Heart right ventricle (tissue), 16 donors: ENCODE results near the gene DAGLB. TPM values are rescaled to one million over a fixed set of nuclear protein-coding genes. Genes with fewer than 3 reads are reported as not detected.
A peak's percentile ranks its signal among the peaks of the same experiment; 100 is the strongest.

Experiments used
- ATAC-seq, 8 donors: fragments of 200-7000 bp; cut with Tn5 transposase; one replicate each; pipeline ENCODE4 v1.9.1; 2020; ENCODE audit warnings: mild to moderate bottlenecking in 8 of 8, moderate library complexity in 8 of 8, moderate number of reproducible peaks in 1 of 8
- DNase-seq, 2 donors: peaks; one replicate each; pipeline ENCODE4 v3.0.0-alpha.2; 2020
- H3K27ac ChIP-seq, 10 donors: fragments of 200-600 bp; sonication (generic) in 2 of 10; one replicate each; pipeline versions ENCODE4 v1.5.0 to v1.8.0; 2020 to 2022; ENCODE audit warnings: mild to moderate bottlenecking in 3 of 10
- H3K27me3 ChIP-seq, 7 donors: fragments of 200-600 bp; one replicate each; pipeline ENCODE4 v1.8.0; 2021 to 2022; ENCODE audit warnings: mild to moderate bottlenecking in 2 of 7
- H3K36me3 ChIP-seq, 9 donors: fragments of 200-600 bp; sonication (generic) in 1 of 9; one replicate each; pipeline versions ENCODE4 v1.5.0 to v1.8.0; 2020 to 2022; ENCODE audit warnings: mild to moderate bottlenecking in 2 of 9
- H3K4me1 ChIP-seq, 9 donors: fragments of 200-600 bp; sonication (generic) in 1 of 9; one replicate each; pipeline versions ENCODE4 v1.5.0 to v1.8.0; 2020 to 2022; ENCODE audit warnings: mild to moderate bottlenecking in 4 of 9
- H3K4me3 ChIP-seq, 10 donors: fragments of 200-600 bp; sonication (generic) in 2 of 10; one replicate each; pipeline versions ENCODE4 v1.5.0 to v1.8.0; 2020 to 2022; ENCODE audit warnings: mild to moderate bottlenecking in 7 of 10, moderate library complexity in 2 of 10
- H3K9me3 ChIP-seq, 11 donors: fragments of 200-600 bp in 10 of 11; sonication (generic) in 2 of 11; one replicate each; pipeline versions ENCODE4 v1.5.0 to v1.8.0; 2013 to 2022; ENCODE audit warnings: mild to moderate bottlenecking in 2 of 11, control low read depth in 1 of 11, moderate library complexity in 1 of 11
- WGBS, 2 donors: extraction: QIAGEN DNeasy Blood & Tissue Kit; methylation state at CpG; one replicate each; pipeline ENCODE4 v1.1.7; 2013; ENCODE audit warnings: inconsistent platforms in 1 of 2; 5-methylcytosine and 5-hydroxymethylcytosine counted together
- intact Hi-C, 10 donors: fragments of 100-400 bp; cut with DNase I; formaldehyde crosslinking; loops; one replicate each; pipeline versions ENCODE4 v1.11.1 to v1.14.2; 2022
- polyA plus RNA-seq, 2 donors: library from polyadenylated mRNA; stranded (reverse); fragments of 200-250 nt; gene quantifications; one replicate each; pipeline ENCODE4 v1.2.3, GENCODE V29; 2013
- total RNA-seq, 10 donors: library from RNA; stranded (reverse); fragmentation: NEBNext Ultra II Directional in 3 of 10; extraction: Animal tissue kit (Norgen Biotek cat#: 25700) in 3 of 10; gene quantifications; one replicate each; pipeline versions ENCODE4 v1.2.1 to v1.2.4, GENCODE V29; 2021 to 2023
- TF ChIP-seq, protein P1 (sequence below), 9 donors: fragments of 200-600 bp; sonication (generic) in 2 of 9; IDR thresholded peaks; one replicate each; pipeline versions ENCODE4 v1.5.0 to v1.8.0; 2021 to 2022; ENCODE audit warnings: antibody characterized with exemption in 9 of 9, mild to moderate bottlenecking in 5 of 9, moderate library complexity in 1 of 9
- donor health status: Arrhythmogenic right ventricular cardiomyopathy.
- donor health status: ischemic (EF 13 %, LVEDD 7.1; RV severe dilation, severe dysfunction).
- donor health status: healthy with polysubstance abuse.
- donor health status: DM: no; HTN: yes; CAD: no.
- donor health status: DM: no; HTN: no; CAD: no.
- donor health status: ischemic (EF 25% LVEDD 6.9; RV normal size, moderate dysfunction).
- donor health status: ischemic (EF 25% LVEDD 5.7; RV mildly dilated, moderate dysfunction).
- donor health status: healthy.
- donor health status: DM: yes; HTN: yes; CAD: no.
- donor health status: Ischemic cardiomyopathy.
- donor health status: ischemic (EF 35%, LVEDD 5.7; RV mildly dilated, moderate dysfunction).
- donor health status: nonischemic (EF 11% LVEDD 7.7; RV severe dilation, severe dysfunction).
- donor health status: DM: yes; HTN: yes; CAD: no.
- donor health status: PGD.
- donor health status: ischemic (EF 29% LVEDD 5.4; RV normal size, mild dysfunction).
- donor health status: nonischemic (EF 23%, LVEDD 6.1; RV moderate dilation, normal function).

DAGLB gene
- total and polyA plus RNA-seq, 12 donors: 4.8 to 12.9 (median 6.3) TPM

DNA sequence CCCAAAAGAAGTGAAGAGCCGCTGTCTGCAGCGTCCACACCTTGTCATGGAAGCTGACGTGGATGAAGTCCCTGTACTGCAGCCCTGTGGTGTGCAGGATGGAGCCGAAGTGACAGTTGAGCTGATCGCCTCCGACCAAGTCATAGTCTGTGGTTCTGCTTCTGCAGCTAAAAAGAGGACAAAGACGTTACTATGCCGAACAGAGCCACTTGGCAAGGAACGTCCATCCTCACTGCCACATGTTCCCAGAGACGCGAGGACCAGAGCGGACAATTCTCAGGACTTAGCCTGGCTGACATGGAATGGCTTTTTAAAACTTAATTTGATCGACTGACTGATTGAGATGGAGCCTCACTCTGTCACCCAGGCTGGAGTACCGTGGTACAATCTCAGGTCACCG lies 21.8 kb downstream of the DAGLB start:
- DNase-seq (no peak), ATAC-seq (no peak)
- Histone ChIP-seq H3K27ac (no peak overlapping the region), H3K27me3 (no peaks in the 10 kb centered on the region), H3K36me3 (peaks cover 0 to 90% (median 46%) of the 10 kb centered on the region in 9 donors), H3K4me3 (no peak overlapping the region), H3K4me1 (peaks cover 0 to 44% (median 0%) of the 10 kb centered on the region in 9 donors), H3K9me3 (no peaks in the 10 kb centered on the region)
- WGBS, 2 donors: 89 to 96% methylated on average over 15 of the region's 15 CpGs
- TF ChIP-seq, protein P1, sequence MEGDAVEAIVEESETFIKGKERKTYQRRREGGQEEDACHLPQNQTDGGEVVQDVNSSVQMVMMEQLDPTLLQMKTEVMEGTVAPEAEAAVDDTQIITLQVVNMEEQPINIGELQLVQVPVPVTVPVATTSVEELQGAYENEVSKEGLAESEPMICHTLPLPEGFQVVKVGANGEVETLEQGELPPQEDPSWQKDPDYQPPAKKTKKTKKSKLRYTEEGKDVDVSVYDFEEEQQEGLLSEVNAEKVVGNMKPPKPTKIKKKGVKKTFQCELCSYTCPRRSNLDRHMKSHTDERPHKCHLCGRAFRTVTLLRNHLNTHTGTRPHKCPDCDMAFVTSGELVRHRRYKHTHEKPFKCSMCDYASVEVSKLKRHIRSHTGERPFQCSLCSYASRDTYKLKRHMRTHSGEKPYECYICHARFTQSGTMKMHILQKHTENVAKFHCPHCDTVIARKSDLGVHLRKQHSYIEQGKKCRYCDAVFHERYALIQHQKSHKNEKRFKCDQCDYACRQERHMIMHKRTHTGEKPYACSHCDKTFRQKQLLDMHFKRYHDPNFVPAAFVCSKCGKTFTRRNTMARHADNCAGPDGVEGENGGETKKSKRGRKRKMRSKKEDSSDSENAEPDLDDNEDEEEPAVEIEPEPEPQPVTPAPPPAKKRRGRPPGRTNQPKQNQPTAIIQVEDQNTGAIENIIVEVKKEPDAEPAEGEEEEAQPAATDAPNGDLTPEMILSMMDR (IDR thresholded peaks at IDR 0.05): no peak
- intact Hi-C loops: no loop called here

DNA sequence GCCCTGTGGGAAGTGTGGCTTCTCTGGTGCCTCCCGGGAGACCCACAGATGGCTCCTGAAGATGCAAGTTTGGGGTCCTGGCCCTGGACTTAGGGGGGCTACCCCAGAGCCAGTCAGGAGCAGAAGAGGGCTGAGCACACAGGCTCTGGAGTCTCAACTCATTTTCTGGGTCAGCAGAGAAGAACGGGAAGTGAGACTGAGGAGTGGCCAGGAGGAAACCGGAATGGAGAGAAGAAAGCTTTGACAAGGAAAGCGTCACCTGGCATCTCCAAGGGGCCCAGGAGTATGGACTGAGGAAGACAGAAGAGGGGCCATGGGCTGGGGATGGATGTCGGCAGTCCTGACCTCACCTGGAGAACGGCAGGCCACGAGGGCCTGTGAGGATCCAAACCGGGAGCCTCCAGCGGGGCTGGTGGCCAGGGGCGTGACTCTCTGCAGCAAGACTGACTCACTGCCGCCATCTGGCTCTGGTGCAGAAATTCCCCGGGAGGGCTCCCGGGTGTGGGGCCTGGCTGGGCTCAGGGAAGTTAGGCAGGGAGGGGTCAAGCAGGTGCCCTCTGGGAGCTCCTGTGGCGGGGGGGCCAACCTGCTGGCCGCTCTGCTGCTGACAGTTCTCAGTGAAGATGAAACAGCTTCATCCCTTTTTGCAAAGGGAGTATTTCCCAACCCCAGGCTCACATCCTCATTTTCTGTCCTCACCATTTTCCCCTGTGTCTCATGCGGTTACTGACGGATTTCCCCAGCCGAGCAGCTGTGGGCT lies 23.6 kb downstream of the DAGLB start:
- intact Hi-C loops: no loop called here
- 77 to 80% methylated on average over 18 of the region's 18 CpGs for WGBS, 2 donors
- Histone ChIP-seq H3K36me3 (peaks cover 0 to 88% (median 46%) of the 10 kb centered on the region in 9 donors), H3K27ac (peak overlapping the region in 7 of 10 donors; percentile 5 to 89 (median 44)), H3K9me3 (no peaks in the 10 kb centered on the region), H3K27me3 (no peaks in the 10 kb centered on the region), H3K4me3 (peak overlapping the region in 1 of 10 donors; percentile 32), H3K4me1 (peaks cover 0 to 37% (median 0%) of the 10 kb centered on the region in 9 donors)
- peak; percentile 31 to 41 for DNase-seq
- ATAC-seq: peak; percentile 27 to 63 (median 50)
- TF ChIP-seq, protein P1 (IDR thresholded peaks at IDR 0.05): no peak

DNA sequence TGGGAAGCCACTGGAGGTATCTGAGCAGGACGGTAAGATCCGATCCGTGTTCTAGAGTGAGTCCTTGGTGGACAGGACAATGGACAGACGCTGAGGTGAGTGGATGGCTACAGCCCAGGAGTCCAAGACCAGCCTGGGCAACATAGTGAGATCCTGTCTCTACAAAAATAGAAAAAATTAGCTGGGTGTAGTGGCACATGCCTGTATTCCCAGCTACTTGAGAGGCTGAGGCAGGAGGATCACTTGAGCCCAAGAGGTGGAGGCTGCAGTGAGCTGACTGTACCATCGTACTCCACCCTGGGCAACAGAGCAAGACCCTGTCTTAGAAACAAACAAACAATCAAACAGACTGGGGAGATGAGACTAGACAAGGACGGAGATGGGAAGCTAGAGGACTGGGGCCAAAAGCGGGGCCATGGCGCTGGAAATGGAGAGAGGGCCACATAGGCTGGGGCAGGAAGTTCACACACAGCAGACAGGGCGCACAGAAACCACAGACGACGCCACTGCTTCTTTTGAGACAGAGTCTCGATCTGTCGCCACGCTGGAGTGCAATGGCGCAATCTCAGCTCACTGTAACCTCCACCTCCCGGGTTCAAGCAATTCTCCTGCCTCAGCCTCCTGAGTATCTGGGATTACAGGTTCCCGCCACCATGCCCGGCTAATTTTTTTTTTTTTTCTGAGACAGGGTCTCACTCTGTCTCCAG lies 24.7 kb downstream of the DAGLB start:
- Histone ChIP-seq H3K9me3 (no peaks in the 10 kb centered on the region), H3K27me3 (no peaks in the 10 kb centered on the region), H3K36me3 (peaks cover 0 to 85% (median 42%) of the 10 kb centered on the region in 9 donors), H3K27ac (peak overlapping the region in 3 of 10 donors; percentile 22 to 89 (median 26)), H3K4me1 (peaks cover 0 to 37% (median 0%) of the 10 kb centered on the region in 9 donors), H3K4me3 (no peak overlapping the region)
- intact Hi-C loops: no loop called here
- DNase-seq (peak in 1 of 2 donors; percentile 38), ATAC-seq (peak in 3 of 8 donors; percentile 16 to 25 (median 16))
- TF ChIP-seq, protein P1 (IDR thresholded peaks at IDR 0.05): no peak
- WGBS, 2 donors: 86 to 89% methylated on average over 18 of the region's 18 CpGs

DNA sequence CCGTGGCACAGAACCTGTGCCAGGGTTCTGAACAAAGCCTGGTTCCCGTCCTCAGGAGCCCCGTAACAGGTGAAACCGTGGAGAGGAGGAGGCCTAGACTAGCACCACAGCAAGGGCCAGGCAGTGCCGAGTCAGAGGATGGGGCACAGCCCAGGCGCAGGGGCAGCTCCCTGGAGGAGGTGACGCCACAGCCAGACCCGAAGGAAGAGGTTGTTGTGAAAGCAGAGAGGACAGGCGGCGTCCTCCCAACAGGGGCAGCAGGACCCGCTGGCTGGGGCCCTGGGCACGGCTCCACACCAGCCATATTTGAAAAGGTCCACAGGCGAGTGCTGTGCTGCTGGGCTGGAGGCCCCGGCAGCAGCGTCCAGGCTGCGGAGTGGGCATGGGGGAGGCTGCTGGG lies 25.7 kb downstream of the DAGLB start:
- Histone ChIP-seq H3K27me3 (no peaks in the 10 kb centered on the region), H3K36me3 (peaks cover 0 to 85% (median 41%) of the 10 kb centered on the region in 9 donors), H3K4me1 (peaks cover 0 to 37% (median 0%) of the 10 kb centered on the region in 9 donors), H3K27ac (peak overlapping the region in 1 of 10 donors; percentile 89), H3K4me3 (no peak overlapping the region), H3K9me3 (no peaks in the 10 kb centered on the region)
- TF ChIP-seq, protein P1 (IDR thresholded peaks at IDR 0.05): no peak
- ATAC-seq (no peak), DNase-seq (no peak)
- WGBS, 2 donors: 90 to 95% methylated on average over 16 of the region's 16 CpGs
- intact Hi-C loops: no loop called here
